ENCODE measurements around the gene CERS1.

CERS1 gene

DNA sequence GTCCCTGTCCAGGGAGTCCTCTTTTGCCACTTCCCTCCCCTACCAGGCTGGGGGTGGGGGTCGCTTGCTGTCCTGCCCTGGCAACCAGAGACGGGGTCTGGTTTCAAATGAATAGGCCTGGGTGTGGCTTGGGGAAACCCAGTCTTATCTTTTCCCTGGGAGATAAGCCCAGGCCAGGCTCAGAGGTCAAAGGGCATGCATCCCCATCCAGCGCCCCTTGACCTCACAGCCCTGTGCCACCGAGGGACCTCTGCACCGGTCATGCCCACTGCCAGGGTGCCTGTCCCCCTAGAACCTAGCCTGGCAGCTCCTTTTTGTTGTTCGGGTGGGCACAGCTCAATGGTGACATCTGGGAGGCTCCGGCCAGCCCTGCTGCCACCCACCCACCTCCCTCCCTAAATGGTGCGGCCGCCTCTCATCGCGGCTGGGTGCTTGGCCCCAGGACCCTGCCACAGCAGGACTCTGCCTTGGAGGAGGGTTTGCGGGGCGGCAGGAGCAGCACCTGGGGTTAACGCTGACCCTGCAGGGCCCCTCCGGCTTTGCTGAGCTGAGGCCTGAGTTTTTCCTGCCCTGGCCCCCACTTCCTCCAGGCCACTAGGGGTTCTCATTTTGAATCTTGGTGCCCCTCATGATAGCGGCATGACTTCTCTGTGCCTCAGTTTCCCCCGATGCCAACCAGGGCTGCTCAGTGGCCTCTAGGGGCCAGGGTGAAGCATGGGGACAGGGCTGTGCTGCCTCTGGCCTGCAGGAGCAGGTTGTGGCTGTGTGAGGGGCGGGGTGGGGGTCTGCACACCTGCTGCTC is 2.9 kb upstream of the CERS1 start:
- no peak for DNase-seq

DNA sequence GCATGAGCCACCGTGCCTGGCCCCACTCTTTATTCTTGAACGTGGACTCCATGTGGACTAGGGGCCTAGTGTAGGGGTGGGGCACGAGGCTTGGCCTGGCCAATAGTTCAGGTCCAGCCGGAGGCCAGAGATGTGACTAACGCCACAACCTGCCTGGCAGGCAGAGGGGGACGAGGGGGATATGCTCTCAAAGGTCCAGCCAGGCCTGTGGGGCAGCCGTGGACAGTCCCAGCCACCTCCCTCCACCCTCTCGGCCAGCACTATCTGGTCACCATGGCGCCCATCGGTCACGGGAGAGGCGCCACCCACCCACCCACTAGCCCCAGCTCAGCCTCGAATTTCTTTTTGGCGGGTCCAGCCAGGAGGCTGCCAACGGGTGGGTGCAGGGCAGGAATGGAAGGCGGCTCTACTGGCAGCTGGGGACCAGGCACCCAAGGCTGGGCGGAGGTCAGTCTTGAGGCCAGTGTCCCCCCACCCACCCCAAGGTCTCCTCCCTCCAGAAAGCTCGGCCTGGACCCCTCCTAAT is 2.2 kb upstream of the CERS1 start:
- DNase-seq = no peak

DNA sequence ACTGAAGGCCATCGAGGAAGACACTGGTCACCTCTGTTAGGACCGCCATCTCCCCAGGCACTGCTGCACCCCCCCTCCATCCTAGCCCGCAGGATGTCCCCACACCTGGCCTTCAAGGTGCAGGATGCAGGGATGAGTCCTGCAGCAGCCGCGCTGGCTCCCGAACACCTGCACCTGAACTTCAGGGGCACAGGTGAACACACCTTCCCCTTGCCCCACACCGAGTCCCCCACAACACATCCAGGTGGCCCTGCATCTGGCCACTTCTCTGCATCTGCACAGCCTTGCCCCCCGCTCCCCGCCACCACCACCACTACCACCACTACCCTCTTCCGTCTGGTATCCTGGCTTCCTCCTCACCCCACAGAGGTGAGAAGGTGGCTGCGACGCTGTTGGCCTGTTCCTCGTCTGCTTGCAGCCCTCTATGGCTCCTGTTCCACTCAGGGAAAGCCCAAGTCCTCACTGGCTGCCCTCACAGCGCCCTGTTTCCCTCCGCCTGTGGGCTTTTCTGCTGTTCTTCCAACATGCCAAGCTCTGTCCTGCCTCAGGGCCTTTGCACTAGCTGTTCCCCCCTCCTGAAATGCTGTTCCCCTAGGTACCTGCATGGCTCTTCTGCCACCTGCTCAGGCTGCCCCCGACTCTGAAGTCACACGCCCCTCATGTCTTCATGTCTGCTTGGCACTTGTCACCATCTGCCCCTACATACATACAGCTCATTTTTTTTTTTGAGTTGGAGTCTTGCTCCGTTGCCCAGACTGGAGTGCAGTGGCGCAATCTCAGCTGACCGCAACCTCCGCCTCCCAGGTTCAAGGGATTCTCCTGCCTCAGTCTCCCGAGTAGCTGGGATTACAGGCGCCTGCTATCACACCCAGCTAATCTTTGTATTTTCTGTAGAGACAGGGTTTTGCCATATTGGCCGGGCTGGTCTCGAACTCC is 1.4 kb upstream of the CERS1 start:
- DNase-seq = no peak

DNA sequence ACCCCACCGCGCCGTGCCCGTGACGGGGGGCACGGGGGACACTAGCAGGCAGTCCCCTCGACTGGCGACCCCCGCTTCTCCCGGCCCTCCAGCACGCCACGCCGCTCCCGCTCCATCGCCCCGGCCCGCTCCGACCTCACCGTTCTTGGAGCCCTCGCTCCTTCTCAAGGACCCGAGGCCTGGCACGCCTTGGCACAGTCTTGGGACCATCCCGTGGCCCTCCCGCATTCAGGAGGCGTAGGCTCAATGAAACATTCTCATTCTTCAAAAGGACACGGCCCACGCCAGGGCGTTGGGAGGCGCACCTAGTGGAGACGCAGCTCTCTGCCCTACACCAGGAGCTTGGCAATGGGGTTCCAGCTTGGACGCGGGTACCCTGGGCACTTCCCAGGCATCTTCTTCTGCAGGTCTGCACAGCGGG is 473 bp upstream of the CERS1 start:
- DNase-seq = no peak

DNA sequence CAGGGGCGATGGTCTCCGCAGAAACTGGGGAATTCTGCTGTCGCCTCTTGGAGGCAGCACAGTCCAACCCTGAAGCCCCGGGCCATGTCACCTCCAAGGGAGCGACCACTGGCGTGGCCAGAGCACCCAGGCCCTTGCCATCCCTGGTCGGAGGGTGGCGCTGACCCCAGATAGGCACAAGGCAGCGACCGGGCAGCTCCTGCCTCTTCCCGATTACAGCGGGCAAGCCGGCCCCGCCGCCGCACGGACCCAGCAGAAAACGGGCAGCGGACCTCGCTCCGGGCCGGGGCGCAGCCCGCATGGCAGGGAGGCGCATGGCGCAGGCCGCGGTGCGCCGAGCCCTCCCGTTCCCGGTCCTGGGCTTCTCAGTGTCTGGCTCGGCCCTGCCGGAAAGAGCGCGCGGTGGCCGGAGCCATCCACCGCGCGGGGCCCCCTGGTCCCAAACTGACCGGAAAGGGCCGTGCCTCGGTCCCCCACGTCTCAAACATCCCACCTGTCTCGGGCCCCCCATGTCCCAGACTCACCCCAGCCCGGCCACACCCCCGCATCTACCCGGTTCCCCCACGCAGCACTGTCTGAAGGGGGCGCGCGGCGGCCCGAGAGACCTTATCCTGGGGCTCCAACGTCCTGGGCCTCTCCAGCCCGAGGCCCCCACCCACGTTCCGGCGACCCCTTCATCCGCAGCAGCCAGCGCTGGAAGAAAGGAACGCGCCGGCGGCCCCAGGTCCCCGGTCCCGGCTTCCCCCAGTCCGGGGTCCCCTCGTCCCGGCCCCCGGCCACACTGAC is 727 bp downstream of the CERS1 start:
- DNase-seq = no peak

DNA sequence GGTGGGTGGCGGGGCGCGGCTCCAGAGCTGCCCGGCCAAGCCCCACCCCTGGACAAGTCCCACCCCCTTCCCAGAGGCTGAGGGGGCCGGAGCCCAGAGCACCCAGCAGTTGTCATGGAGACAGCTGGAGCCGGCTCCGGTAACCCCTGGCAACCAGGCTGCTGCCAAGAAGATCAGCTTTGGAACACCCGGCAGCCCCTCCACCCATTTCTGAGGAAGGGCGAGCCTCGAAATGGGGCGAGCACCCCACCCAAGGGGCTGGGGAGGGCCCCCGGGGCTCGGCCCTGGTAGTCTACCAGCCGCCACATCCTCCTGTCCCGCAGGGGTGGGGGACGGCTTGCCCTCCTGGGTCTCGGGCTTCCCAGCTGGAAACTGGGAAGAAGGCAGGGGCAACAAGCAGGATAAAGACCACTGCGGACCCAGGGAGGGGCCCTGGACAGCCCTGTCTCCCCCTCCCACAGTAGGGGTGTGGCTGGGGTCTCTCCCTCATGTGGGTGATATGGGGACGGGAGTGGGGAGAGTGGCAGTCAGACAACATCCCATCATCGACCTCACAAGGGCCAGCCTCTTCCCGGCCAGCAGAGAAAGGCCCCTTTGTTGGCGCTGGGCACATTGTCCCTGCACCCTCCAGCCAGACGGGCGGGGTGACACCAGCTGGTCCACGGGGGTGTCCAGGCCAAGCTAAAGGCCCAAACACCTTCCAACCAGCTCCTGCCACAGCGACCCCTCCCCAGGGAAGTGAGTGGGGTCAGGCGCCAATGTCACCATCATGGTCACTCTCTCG is 1.5 kb downstream of the CERS1 start:
- DNase-seq = peak; percentile 76

DNA sequence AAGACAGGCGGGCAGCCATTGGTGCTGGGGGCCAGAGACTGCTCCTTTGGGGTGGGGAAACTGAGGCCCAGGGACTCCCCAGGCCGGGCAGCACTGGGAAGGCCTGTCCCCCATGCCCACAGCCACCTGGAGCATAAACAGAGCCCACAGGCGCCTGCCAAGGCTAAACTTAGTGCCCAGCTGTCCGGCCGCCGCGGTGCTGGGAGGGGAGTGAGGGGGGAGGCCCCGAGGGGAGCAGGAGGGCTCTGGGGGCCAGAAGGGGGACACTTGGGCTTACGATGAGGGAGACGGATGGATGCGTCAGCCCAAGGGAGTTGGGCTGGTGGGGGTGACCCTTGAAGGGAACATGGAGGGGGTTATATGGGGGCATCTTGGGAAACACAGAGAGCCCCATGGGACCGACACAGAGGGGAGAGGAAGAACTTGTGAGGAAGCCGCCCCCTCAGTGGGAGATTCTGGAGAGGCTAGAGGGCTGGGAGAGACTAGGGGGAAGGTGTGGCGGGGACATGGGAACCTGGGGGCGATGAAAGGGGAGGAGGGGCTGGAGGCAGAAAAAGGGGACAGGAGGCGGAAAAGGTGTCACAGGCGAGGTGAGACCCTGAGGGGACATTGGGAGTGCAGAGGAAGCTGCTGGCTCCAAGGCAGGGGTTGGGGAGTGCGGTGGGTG is 2.2 kb downstream of the CERS1 start:
- no peak for DNase-seq

DNA sequence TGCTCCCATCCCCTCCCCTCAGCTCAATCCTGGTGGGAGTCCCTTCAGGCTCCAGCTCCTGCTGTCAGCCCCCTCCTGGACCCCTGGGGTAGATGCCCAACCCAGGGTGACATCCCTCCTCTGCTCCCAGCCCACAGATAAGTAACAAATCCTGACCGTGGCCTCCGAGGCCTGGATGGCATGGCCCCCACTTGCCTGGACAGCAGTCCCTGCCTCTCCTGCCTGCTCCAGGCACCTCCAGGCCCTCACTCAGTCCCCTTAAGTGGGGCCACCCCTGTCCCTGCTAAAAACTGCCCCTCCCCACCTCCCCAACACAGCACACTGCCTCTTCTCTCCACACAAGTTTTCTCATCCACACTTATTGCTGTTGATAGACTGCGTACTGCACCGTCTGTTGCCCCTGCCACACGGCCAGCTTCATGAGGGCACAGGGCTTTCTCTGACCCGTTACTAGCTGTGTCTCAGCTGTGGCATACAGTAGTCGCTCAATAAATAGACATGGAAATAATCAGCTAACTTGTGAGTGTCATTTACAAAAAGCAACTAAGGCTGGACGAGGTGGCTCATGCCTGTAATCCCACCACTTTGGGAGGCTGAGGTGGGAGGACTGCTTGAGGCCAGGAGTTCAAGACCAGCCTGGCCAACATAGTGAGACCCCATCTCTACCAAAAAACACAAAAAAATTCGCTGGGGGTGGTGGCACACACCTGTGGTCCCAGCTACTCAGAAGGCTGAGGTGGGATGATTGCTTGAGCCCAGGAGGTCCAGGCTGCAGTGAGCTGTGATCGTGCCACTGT is 5.8 kb downstream of the CERS1 start:
- DNase-seq = no peak

DNA sequence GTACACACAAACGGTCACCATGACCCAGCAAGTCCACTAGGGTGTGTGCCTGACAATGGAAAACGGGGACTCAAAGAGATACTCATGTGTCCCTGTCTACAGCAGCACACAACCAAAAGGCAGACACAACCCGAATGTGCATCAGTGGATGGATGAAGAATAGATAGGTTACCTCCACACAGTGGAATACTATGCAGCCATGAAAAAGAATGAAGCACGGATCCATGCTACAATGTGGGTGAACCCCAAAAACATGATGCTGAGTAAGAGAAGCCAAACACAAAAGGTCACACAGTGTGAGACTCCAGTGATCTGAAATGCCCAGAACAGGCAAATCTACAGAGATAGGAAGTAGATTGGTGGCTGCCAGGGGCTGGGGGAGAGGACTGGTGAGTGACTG is 9.0 kb downstream of the CERS1 start:
- DNase-seq = no peak

DNA sequence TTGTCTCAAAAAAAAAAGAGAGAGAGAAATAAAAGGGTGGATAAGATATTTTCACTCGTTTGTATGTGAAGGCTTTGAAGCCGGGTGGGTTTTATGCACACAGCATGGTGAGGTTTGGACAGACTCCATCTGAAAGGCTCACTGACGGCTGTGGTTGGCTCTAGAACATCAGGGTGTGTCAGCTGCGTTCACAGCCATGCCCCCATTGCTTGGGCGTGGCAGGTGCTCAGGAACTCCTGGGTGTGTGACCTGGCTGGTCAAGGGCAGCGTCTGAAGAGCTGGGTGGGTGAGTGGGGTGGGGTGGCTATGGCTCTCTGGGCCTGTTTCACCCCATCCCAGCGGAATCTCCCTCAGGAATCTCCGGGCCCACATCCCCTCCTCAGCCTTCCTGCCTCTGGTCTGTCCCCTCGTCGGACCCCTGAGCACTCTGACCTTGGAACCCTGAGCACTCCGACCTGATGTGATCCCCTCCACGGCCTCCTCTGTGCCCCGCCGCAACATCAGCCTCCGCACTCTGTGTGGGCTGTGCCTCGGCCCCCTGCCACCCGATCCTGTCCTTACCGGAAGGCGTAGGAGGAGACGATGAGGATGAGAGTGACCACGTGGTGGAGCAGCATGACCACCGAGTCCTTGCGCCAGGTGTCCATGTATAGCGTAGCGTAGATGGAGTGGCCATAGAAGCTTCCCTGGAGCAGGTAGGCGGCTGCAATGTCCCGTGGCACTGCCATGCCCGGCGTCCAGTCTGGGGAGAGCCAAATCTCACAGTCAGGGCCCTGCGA is 12.2 kb downstream of the CERS1 start:
- no peak for DNase-seq

DNA sequence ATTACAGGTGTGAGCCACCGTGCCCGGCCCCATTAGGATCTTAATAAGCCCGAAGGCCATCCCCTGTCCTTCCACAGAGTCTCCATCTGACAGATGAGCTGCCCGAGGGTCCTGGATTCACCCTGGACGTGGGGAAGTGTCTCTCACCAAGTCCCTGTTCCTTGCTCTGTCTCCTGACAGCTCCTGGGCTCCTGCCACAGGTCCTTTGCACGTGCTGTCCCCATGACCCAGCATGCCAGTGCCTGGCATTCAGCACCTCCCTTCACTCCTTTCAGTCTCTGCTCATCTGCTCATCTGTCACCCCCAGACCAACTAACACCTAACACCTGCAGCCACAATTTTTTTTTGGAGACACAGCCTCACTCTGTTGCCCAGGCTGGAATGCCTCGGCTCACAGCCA is 14.5 kb downstream of the CERS1 start:
- no peak for DNase-seq

DNA sequence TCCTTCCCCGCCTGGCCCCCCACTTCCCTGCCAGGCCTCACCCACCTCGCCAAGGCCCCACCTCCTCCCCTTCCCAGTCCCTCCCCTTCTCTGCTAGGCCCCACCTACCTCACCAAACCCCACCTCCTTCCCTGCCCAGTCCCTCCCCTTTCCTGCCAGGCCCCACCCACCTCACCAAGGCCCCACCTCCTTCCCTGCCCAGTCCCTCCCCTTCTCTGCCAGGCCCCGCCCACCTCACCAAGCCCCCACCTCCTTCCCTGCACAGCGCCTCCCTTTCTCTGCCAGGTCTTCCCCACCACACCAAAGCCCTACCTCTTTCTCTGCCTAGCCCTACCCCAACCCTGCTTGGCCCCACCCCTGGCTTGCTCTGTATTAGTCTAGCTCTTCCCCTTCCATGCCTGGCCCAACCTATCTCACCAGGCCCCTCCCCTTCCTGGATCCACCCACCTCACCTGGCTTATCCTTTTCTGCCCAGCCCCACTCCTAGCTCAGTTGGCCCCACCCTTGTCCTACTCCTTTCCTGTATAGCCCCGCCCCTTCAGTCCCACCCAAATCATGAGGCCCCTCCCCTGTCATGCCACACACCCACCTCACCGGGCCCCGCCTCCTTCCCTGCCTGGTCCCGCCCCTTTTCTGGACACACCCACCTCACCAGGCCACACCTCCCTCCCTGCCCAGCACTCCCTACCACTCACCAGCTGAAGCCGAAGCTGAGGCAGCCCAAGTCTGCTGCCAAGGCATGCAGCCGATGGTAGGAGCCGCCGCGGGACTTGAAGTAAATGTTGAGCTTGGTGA is 16.2 kb downstream of the CERS1 start:
- DNase-seq = no peak

DNA sequence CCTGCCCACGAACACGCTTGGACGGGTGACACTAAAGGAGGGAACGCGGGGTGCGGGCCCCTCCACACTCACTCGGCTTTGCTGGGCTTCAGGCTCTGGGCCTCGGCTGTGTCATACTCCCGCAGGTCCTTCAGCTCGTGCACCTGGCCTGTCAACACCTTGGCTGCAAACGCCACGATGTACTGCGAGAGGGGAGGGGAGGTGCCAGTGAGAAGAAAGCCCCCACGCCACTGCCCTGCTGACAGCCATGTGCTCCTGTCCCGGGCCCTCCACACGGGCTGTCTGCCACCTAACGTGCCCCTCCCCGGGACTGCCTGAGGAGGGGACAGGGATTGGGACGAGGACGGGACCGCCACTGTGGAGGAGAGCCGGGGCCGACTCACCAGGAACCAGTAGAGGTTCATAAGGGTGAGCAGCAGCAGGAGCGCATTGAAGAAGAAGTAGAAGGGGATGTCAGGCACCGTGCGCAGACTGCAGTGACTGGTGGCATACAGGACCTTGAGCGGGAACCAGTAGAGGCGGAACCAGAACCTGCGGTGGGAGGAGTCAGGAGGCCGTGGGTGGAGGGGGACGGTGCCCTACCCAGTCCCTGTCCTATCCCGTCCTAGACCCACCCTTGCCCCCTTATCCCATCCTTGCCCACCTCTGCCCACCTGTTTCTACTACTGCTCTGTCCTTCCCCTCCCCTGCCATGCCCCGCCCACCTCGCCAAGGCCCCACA is 16.9 kb downstream of the CERS1 start:
- no peak for DNase-seq

DNA sequence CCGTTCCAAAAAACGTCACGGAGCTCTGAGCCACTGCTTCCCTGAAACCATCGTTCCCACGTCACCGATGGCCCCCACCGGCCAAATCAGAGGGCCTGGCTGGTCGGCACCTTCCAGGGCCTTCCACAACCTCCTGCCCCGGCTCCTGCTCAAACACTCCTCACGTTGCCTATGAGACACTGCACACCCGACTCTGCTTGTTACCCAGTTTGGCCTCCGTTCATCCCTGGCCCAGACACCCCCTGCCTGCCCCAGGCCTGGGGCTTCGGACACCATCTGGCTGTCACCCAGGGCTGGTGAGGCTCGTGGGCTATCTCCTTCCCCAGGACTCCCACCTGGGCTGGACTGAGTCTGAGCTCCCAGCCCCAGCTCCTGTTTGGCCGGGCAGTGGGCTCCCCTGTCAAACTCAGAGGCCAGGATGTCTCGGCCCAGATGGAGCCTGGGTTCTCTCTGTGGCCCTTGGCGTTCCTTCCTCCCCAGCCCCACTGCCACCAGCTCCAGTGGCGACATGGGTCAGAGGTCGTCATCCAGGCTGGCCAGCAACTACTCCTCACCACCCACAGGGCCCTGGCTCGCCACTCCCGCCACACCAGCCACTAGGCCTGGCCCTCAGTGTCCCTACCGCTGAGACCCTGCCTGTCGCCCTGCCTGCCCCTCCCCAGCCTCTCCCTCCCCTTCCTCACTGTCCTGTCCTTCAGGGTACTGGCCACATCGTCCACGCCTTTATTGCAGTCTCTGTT is 17.7 kb downstream of the CERS1 start:
- DNase-seq = no peak

DNA sequence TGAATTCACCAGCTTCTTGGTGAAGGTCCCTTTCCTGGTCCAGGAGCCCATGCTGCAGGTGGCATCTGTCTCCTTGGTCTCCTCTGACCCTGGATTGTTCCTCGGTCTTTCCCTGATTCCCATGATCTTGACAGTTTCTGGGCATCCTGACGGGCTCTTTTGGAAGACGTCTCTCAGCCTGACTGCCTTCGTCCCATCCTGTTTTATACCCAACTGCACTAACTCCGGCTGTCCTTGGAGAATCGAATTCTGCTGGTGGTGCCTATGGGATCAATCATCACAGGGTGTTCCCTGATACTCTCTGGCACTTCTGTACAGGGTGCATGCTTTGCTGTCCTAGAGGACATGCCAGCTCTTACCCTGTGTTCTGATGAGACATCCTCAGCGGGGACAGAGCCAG is 19.1 kb downstream of the CERS1 start:
- no peak for DNase-seq

DNA sequence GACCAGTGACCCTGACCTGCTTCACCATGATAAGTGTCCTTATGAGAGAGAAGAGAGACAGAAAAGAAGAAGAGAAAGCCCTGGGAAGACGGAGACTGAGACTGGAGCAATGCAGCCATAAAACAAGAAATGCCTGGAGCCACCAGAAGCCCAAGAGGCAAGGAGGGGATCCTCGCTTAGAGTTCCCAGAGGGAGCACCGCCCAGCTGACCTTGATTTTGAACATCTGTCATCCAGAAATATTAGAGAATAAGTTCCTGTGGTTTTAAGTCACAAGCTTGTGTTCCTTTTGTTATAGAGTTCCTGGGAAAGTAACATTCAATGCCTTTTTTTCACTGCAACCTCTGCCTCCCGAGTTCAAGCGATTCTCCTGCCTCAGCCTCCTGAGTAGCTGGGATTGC is 20.2 kb downstream of the CERS1 start:
- DNase-seq = no peak

DNA sequence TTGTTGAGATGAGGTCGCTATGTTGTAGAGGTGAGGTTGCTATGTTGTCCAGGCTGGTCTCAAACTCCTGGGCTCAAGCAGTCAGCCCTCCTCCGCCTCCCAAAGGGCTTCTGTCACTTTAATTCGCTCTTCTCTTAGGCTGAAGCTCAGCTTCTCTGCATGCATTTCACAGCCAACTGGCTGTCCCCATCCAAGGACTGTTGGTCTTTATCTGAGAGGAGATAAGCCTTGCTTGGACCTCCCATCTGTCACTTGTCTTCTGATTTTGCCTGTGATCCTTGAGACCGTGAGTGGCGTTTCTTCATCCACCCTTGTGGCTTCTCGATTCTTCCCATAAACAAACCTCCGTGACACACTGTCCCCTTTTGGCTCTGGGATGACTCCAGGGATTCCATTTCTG is 24.4 kb downstream of the CERS1 start:
- DNase-seq = no peak

Data from NCI-H2171 treated with DMSO at 0.1 percent for 48 hours (cell line).